ENCODE results near the gene NUB1.

Gene NUB1

DNA sequence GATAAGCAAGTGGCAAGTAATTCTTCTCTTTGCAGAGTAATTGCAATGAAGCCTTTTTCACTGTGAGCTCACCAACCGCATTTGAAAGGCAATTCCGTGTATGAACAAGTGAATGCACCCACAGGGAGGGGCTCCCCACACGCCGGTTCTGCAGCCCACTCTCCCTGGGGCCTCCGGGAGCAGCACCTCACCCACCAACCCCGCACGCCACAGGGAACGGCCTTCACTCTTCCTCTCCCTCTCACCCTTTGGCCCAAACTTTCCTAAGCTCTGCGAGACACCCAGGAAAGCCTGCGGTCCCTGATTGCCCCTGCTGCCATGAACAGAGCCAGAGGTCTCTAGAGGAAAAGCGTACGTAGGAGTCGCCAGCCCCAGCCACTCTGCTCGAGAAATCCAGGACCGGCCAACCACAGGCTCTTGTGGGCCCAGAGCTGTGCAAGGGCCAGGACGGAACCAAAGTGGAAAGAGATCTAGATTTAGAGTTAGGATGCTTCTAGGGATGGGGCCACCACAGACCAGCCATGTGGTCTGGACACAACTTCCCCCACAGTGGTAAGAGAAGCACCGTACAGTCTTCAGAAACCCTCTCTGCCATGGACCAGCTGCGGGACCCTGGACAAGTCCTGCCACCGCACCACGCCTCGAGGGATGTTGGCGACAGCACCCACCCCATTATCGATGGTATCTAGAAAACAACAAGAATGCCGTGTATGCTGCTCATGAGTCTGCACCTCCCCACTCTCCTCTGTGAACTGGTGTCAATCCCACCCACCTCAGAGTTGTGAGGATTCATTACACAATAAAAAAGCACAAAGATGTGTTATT, 64.7 kb downstream of the NUB1 start:
- DNase-seq = no peak

DNA sequence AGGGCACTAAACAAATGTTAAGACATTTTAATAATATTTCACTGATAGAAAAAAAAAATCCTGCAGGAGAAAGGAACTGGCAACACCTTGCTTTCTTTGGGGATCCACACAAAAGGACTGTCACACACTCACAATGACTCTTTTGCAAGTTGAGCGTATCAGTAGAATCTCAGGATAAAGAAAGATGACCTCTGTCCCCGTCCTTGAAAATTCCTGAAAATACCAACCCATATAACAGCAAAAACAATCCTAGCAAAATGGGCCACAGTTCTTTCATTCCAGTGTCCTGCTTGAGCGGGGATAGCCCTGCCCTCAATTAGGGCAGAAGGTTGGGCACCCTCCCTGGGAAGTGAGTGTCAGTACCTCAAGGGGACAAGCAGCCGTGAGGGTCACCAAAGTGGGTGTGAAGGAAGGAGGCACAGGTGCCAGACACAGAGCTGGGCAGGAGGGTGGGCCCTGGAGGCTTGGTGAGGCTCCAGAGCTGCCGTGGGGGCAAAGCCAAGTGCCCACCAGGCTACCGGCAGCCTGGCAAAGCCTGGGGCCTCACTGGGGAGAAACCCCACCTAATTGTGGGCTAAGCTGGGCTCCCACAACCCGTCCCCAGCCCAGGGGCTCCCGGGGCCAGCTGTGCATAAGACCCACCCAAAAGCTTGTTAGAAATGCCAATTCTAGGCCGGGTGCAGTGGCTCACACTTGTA, 65.4 kb downstream of the NUB1 start:
- DNase-seq = no peak

GRCh38 chr7:151408498-151408838, 66.9 kb downstream of the NUB1 start:
- DNase-seq = no peak

- no peak for DNase-seq
Observed at GRCh38 chr7:151408839-151409666, 67.4 kb downstream of the NUB1 start.

GRCh38 chr7:151409667-151410404, 68.2 kb downstream of the NUB1 start, which contains the start of gene WDR86:
Gene WDR86 (minus strand): TSS chr7:151410038. CDS start chr7:151409589, 449 bp downstream.
- DNase-seq = no peak

GRCh38 chr7:151410405-151411390, 69.1 kb downstream of the NUB1 start:
- no peak for DNase-seq

- DNase-seq = no peak
Observed at GRCh38 chr7:151411551-151411950, 69.9 kb downstream of the NUB1 start.

DNA sequence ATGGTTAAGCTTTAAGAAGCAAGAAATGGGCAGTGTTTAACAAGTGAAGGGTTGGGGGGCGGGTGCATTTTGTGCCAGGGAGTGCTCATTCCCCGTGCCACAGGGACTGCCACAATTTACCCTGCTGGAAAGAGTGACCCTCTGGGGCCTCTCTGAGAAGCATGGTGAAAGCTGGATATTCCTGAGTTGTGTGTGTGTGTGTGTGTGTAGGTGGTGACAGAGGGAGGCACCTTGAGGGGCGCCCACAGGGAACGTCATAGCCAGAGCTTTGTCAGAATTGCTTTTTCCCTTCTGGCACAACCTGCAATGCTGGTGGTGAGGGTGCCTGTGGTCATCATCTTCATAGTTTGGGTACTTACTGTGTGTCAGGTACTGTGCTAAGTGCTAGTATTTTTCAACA, 70.7 kb downstream of the NUB1 start:
- DNase-seq = no peak

DNA sequence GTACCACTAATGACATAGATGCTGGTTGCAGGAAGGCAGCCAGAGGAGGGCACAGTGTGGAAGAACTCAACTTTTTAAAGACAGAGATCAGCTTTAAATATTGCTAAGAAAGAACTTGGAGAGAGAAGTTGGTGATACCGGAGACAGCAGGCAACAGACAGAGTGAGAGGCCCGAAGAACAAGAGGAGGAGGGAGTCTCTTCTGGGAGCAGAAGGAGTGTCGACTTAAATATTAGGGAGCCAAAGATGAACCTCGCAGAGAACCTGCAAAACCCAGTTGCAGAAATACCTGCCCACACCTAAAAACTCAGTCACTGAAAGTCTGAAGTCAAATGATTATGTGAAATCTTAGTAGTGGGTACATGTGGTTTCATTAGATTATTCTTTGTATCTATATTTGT, 71.6 kb downstream of the NUB1 start:
- no peak for DNase-seq

DNA sequence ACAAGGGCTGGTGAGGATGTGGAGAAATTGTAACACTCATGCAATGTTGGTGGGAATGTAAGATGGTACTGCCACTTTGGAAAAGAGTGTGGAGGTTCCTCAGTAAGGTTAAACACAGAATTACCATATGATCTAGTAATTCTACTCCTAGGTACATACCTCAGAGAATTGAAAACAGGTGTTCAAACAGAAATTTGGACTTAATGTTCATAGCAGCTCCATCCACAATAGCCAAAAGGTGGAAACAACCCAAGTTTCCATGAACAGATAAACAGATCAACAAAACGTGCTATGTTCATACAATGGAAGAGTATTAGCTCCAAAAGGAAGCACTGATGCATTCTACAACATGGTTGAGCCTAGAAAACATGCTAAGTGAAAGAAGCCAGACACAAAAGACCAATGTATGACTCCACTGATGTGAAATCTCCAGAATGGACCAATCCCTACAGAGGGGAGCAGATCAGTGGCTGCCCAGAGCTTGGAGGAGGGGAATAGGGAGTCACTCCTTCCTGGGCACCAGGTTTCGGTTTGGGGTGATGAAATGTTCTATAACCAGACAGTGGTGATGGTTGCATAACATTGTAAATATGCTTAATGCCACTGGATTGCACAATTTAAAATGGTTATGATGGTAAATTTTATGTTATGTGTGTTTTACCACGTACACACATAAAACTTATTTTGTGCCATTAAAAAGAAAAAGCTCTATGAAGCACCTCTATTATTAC, 73.9 kb downstream of the NUB1 start:
- DNase-seq = no peak

- no peak for DNase-seq
Observed at GRCh38 chr7:151416112-151416940, 74.7 kb downstream of the NUB1 start.

GRCh38 chr7:151416941-151417315, 75.3 kb downstream of the NUB1 start:
- no peak for DNase-seq

GRCh38 chr7:151420144-151420543, 78.5 kb downstream of the NUB1 start:
- DNase-seq = no peak

DNA sequence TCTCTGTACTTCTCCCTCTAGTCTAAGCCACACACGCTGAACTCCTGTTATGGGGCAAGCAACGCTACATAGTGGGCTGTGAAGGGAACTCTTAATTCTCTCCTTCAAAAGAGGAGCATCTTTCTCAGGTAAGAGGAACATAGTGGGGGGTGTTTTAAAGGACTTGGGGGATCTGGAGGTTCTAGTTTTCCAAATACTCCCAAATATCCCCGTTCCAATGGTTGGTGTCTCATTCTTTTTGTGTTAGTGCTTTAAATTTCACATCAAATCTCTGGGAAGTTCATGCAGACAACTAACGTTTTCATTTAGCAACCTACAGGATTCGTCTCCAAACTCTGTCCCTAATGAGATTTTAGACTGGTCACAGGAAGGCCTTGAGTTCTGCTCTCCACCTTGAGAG, 80.6 kb downstream of the NUB1 start:
- no peak for DNase-seq

- DNase-seq = no peak
Observed at GRCh38 chr7:151423226-151423625, 81.6 kb downstream of the NUB1 start.

DNA sequence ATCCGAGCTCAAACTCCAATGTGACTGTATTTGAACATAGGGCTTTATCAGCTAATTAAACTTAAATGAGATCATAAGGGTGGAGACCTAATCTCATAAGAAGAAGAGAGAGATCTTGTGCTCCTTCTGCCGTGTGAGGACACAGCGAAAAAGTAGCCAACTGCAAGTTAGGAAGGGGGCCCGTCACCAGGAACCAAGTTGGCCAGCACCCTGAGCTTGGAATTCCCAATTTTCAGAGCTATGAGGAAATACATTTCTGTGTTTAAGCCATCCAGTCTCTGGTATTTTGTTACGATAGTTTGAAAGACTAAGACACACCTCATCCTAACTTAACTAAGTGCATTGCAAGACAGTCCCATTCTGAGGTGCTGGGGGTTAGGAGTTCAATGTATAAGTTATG, 82.3 kb downstream of the NUB1 start:
- no peak for DNase-seq

DNA sequence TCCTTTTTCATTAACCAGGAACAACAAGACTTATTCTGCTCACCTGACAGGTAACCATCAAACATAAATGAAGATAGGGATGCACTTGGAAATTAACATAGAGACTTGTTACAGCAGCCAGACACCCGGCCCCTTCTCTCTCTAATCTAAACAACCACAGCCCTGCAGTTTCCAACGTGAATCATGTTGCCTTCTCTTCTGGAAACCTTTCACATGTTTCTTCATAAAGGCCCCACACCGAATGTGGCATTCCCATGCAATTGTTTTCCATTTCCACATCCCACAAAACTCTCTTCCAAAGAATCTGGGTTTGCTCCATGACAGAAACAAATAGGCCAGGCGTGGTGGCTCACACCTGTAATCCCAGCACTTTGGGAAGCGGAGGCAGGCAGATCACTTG, 83.2 kb downstream of the NUB1 start:
- DNase-seq = no peak

GRCh38 chr7:151425670-151426440, 84.2 kb downstream of the NUB1 start:
- no peak for DNase-seq

- no peak for DNase-seq
Observed at GRCh38 chr7:151426441-151426903, 84.9 kb downstream of the NUB1 start.
